ENCODE data around the gene GLI3.
A peak's percentile ranks its signal among the peaks of the same experiment; 100 is the strongest.

The GLI3 gene

GRCh38 chr7:42152329-42153205 lies 84.4 kb downstream of the GLI3 start:
- DNase-seq (ENCODE audit: low read depth, low spot score) = no peak
- in situ Hi-C loops (cut with HindIII; ENCODE audit: low sequenced_read_pairs) = no loop called here
- TF ChIP-seq CTCF (IDR thresholded peaks at IDR 0.05; ENCODE audit: low read depth, low read length) = no peak
- H3K4me3 ChIP-seq (ENCODE audit: low read depth, low read length) = no peak overlapping the region

- in situ Hi-C loops (cut with HindIII; ENCODE audit: low sequenced_read_pairs) = no loop called here
- H3K4me3 ChIP-seq (ENCODE audit: low read depth, low read length) = no peak overlapping the region
- DNase-seq (ENCODE audit: low read depth, low spot score) = peak; percentile 44
- TF ChIP-seq CTCF (IDR thresholded peaks at IDR 0.05; ENCODE audit: low read depth, low read length) = no peak
Measured at GRCh38 chr7:42151309-42151708, 85.7 kb downstream of the GLI3 start.

- in situ Hi-C loops (cut with HindIII; ENCODE audit: low sequenced_read_pairs) = no loop called here
- TF ChIP-seq CTCF (IDR thresholded peaks at IDR 0.05; ENCODE audit: low read depth, low read length) = no peak
- no peak overlapping the region for H3K4me3 ChIP-seq (ENCODE audit: low read depth, low read length)
- DNase-seq (ENCODE audit: low read depth, low spot score) = no peak
Measured at GRCh38 chr7:42145539-42145938, 91.5 kb downstream of the GLI3 start.

- no peak overlapping the region for H3K4me3 ChIP-seq (ENCODE audit: low read depth, low read length)
- peak; percentile 41 for DNase-seq (ENCODE audit: low read depth, low spot score)
- in situ Hi-C loops (cut with HindIII; ENCODE audit: low sequenced_read_pairs) = no loop called here
- TF ChIP-seq CTCF (IDR thresholded peaks at IDR 0.05; ENCODE audit: low read depth, low read length) = no peak
Measured at GRCh38 chr7:42144604-42145003, 92.4 kb downstream of the GLI3 start.

GRCh38 chr7:42143711-42144600 lies 93.1 kb downstream of the GLI3 start:
- no peak for TF ChIP-seq CTCF (IDR thresholded peaks at IDR 0.05; ENCODE audit: low read depth, low read length)
- DNase-seq (ENCODE audit: low read depth, low spot score) = peak; percentile 58
- in situ Hi-C loops (cut with HindIII; ENCODE audit: low sequenced_read_pairs) = no loop called here
- H3K4me3 ChIP-seq (ENCODE audit: low read depth, low read length) = no peak overlapping the region

- in situ Hi-C loops (cut with HindIII; ENCODE audit: low sequenced_read_pairs) = no loop called here
- H3K4me3 ChIP-seq (ENCODE audit: low read depth, low read length) = no peak overlapping the region
- DNase-seq (ENCODE audit: low read depth, low spot score) = no peak
- no peak for TF ChIP-seq CTCF (IDR thresholded peaks at IDR 0.05; ENCODE audit: low read depth, low read length)
Measured at GRCh38 chr7:42142089-42142488, 94.9 kb downstream of the GLI3 start.

Measured in astrocyte of the spinal cord (primary cell).